Heart left ventricle (tissue), 16 donors: ENCODE measurements around the gene CRMP1. TPM values are rescaled to one million over a fixed set of nuclear protein-coding genes. Genes with fewer than 3 reads are reported as not detected.
A peak's percentile ranks its signal among the peaks of the same experiment; 100 is the strongest.

Source experiments
- ATAC-seq, 4 donors: fragments of 200-7000 bp; cut with Tn5 transposase; one replicate each; pipeline ENCODE4 v1.9.1; 2020 to 2022; ENCODE audit warnings: moderate library complexity in 4 of 4, mild to moderate bottlenecking in 3 of 4, moderate number of reproducible peaks in 1 of 4
- DNase-seq, 5 donors: peaks; one replicate each; pipeline ENCODE4 v3.0.0-alpha.2; 2020
- H3K27ac ChIP-seq, 12 donors: fragments of 200-600 bp; sonication (generic) in 4 of 12; one replicate each; pipeline versions ENCODE4 v1.5.0 to v1.8.0; 2016 to 2022; ENCODE audit warnings: mild to moderate bottlenecking in 2 of 12
- H3K27me3 ChIP-seq, 9 donors: fragments of 200-600 bp; sonication (generic) in 2 of 9; one replicate each; pipeline versions ENCODE4 v1.5.1 to v1.8.0; 2016 to 2022; ENCODE audit warnings: mild to moderate bottlenecking in 3 of 9
- H3K36me3 ChIP-seq, 9 donors: fragments of 200-600 bp; sonication (generic) in 2 of 9; one replicate each; pipeline versions ENCODE4 v1.5.0 to v1.8.0; 2018 to 2022; ENCODE audit warnings: mild to moderate bottlenecking in 2 of 9
- H3K4me1 ChIP-seq, 12 donors: fragments of 200-600 bp; sonication (generic) in 4 of 12; one replicate each; pipeline versions ENCODE4 v1.5.0 to v1.8.0; 2016 to 2022; ENCODE audit warnings: mild to moderate bottlenecking in 3 of 12
- H3K4me3 ChIP-seq, 12 donors: fragments of 200-600 bp; sonication (generic) in 4 of 12; one replicate each; pipeline versions ENCODE4 v1.5.0 to v1.8.0; 2017 to 2022; ENCODE audit warnings: mild to moderate bottlenecking in 9 of 12, moderate library complexity in 4 of 12
- H3K9me3 ChIP-seq, 12 donors: fragments of 200-600 bp; sonication (generic) in 4 of 12; one replicate each; pipeline versions ENCODE4 v1.5.0 to v1.8.0; 2016 to 2022; ENCODE audit warnings: mild to moderate bottlenecking in 1 of 12
- POLR2A ChIP-seq, 2 donors: fragments of 450-650 bp; IDR thresholded peaks; one replicate each; pipeline ENCODE4 v1.6.1; 2017; ENCODE audit warnings: antibody characterized with exemption in 2 of 2, mild to moderate bottlenecking in 2 of 2, moderate library complexity in 2 of 2
- WGBS, 4 donors: extraction: QIAGEN DNeasy Blood & Tissue Kit in 2 of 4; methylation state at CpG; one replicate each; pipeline versions ENCODE4 v1.1.5 to v1.1.7; 2013 to 2018; 5-methylcytosine and 5-hydroxymethylcytosine counted together
- intact Hi-C, 10 donors: fragments of 100-400 bp; cut with DNase I; formaldehyde crosslinking; loops; one replicate each; pipeline versions ENCODE4 v1.11.1 to v1.14.2; 2022
- polyA plus RNA-seq, 2 donors: library from polyadenylated mRNA; stranded (reverse); fragments of 200-250 nt; gene quantifications; one replicate each; pipeline ENCODE4 v1.2.3, GENCODE V29; 2013
- total RNA-seq, 9 donors: library from RNA; depleted of rRNA in 2 of 9; stranded (reverse); fragments of >200 nt in 2 of 9; fragmentation: NEBNext Ultra II Directional in 3 of 9; extraction: Animal tissue kit (Norgen Biotek cat#: 25700) in 3 of 9; gene quantifications; one replicate each; pipeline versions ENCODE4 v1.1.0 to v1.2.4, GENCODE V29; 2016 to 2023
- TF ChIP-seq, protein P1 (sequence below), 12 donors: fragments of 200-600 bp; sonication (generic) in 4 of 12; IDR thresholded peaks; one replicate each; pipeline versions ENCODE4 v1.5.0 to v1.8.0; 2018 to 2022; ENCODE audit warnings: antibody characterized with exemption in 12 of 12, mild to moderate bottlenecking in 5 of 12
- donor health status: ischemic (EF 13 %, LVEDD 7.1; RV severe dilation, severe dysfunction).
- donor health status: healthy with polysubstance abuse.
- donor health status: DM: no; HTN: yes; CAD: no.
- donor health status: DM: no; HTN: no; CAD: no.
- donor health status: ischemic (EF 25% LVEDD 6.9; RV normal size, moderate dysfunction).
- donor health status: ischemic (EF 25% LVEDD 5.7; RV mildly dilated, moderate dysfunction).
- donor health status: healthy.
- donor health status: DM: yes; HTN: yes; CAD: no.
- donor health status: ischemic (EF 35%, LVEDD 5.7; RV mildly dilated, moderate dysfunction).
- donor health status: nonischemic (EF 11% LVEDD 7.7; RV severe dilation, severe dysfunction).
- donor health status: DM: yes; HTN: yes; CAD: no.
- donor health status: PGD.
- donor health status: ischemic (EF 29% LVEDD 5.4; RV normal size, mild dysfunction).
- donor health status: nonischemic (EF 23%, LVEDD 6.1; RV moderate dilation, normal function).

CRMP1 gene
- total and polyA plus RNA-seq, 11 donors: 0.34 to 2.4 (median 0.93) TPM

GRCh38 chr4:5784021-5784420, 108.9 kb downstream of the CRMP1 start:
- WGBS, 4 donors: 86 to 91% (median 89%) methylated on average over 6 of the region's 6 CpGs
- no peak overlapping the region for H3K4me3 ChIP-seq
- TF ChIP-seq, protein P1, sequence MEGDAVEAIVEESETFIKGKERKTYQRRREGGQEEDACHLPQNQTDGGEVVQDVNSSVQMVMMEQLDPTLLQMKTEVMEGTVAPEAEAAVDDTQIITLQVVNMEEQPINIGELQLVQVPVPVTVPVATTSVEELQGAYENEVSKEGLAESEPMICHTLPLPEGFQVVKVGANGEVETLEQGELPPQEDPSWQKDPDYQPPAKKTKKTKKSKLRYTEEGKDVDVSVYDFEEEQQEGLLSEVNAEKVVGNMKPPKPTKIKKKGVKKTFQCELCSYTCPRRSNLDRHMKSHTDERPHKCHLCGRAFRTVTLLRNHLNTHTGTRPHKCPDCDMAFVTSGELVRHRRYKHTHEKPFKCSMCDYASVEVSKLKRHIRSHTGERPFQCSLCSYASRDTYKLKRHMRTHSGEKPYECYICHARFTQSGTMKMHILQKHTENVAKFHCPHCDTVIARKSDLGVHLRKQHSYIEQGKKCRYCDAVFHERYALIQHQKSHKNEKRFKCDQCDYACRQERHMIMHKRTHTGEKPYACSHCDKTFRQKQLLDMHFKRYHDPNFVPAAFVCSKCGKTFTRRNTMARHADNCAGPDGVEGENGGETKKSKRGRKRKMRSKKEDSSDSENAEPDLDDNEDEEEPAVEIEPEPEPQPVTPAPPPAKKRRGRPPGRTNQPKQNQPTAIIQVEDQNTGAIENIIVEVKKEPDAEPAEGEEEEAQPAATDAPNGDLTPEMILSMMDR (IDR thresholded peaks at IDR 0.05): no peak
- TF ChIP-seq POLR2A (IDR thresholded peaks at IDR 0.05): no peak
- ATAC-seq: no peak
- peaks cover 0 to 12% (median 0%) of the 10 kb centered on the region in 12 donors for H3K4me1 ChIP-seq
- intact Hi-C loops: loop anchor here in 1 of 10 donors (10.0 kb wide), 1 partner anchor 379 kb away; no protein-coding TSS in a partner anchor
- peaks cover 0 to 32% (median 4%) of the 10 kb centered on the region in 9 donors for H3K36me3 ChIP-seq
- no peaks in the 10 kb centered on the region for H3K27me3 ChIP-seq
- H3K27ac ChIP-seq: no peak overlapping the region
- no peaks in the 10 kb centered on the region for H3K9me3 ChIP-seq
- peak in 1 of 5 donors; percentile 5 for DNase-seq

DNA sequence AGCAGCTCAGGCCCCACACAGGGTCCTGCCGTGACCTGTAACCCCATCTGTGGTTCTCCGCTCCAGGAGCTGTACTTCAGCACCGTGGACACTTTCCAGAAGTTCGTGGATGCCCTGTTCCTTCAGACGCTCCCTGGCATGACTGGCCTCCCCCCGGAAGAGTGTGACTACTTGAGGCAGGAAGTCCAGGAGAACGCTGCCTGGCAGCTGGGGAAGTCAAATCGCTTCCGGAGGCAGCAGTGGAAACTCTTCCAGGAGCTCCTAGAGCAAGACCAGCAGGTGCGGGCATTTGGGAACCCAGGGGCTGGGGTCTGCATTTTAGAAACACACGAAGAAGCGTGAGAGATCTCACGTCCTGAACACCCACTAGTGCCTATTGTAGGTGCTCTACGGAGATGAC, 109.4 kb downstream of the CRMP1 start:
- ATAC-seq (no peak), DNase-seq (peak in 1 of 5 donors; percentile 13)
- Histone ChIP-seq H3K9me3 (no peaks in the 10 kb centered on the region), H3K4me1 (peaks cover 0 to 12% (median 0%) of the 10 kb centered on the region in 12 donors), H3K4me3 (no peak overlapping the region), H3K27ac (no peak overlapping the region), H3K27me3 (no peaks in the 10 kb centered on the region), H3K36me3 (peaks cover 0 to 27% (median 4%) of the 10 kb centered on the region in 9 donors)
- TF ChIP-seq POLR2A (IDR thresholded peaks at IDR 0.05): no peak
- TF ChIP-seq, protein P1 (IDR thresholded peaks at IDR 0.05): no peak
- intact Hi-C loops: loop anchor here in 1 of 10 donors (10.0 kb wide), 1 partner anchor 379 kb away; no protein-coding TSS in a partner anchor
- 63 to 85% (median 80%) methylated on average over 8 to 14 of the region's 14 CpGs for WGBS, 4 donors

GRCh38 chr4:5782829-5783476, 109.9 kb downstream of the CRMP1 start:
- peaks cover 0 to 21% (median 2%) of the 10 kb centered on the region in 9 donors for H3K36me3 ChIP-seq
- WGBS, 4 donors: 86 to 94% (median 93%) methylated on average over 6 of the region's 6 CpGs
- H3K27ac ChIP-seq: no peak overlapping the region
- ATAC-seq: peak in 2 of 4 donors; percentile 14 to 47
- TF ChIP-seq, protein P1 (IDR thresholded peaks at IDR 0.05): no peak
- no peak for TF ChIP-seq POLR2A (IDR thresholded peaks at IDR 0.05)
- no peak overlapping the region for H3K4me3 ChIP-seq
- no peaks in the 10 kb centered on the region for H3K27me3 ChIP-seq
- intact Hi-C loops: loop anchor here in 1 of 10 donors (10.0 kb wide), 1 partner anchor 378 kb away; no protein-coding TSS in a partner anchor
- peaks cover 0 to 12% (median 0%) of the 10 kb centered on the region in 12 donors for H3K4me1 ChIP-seq
- H3K9me3 ChIP-seq: no peaks in the 10 kb centered on the region
- DNase-seq: peak in 1 of 5 donors; percentile 4

GRCh38 chr4:5781691-5782090, 111.2 kb downstream of the CRMP1 start:
- DNase-seq (no peak), ATAC-seq (no peak)
- Histone ChIP-seq H3K4me3 (no peak overlapping the region), H3K9me3 (peaks cover 0 to 11% (median 5%) of the 10 kb centered on the region in 12 donors), H3K27me3 (no peaks in the 10 kb centered on the region), H3K27ac (no peak overlapping the region), H3K36me3 (peaks cover 0 to 12% (median 0%) of the 10 kb centered on the region in 9 donors), H3K4me1 (peaks cover 0 to 12% (median 0%) of the 10 kb centered on the region in 12 donors)
- 85 to 90% (median 88%) methylated on average over 3 of the region's 3 CpGs for WGBS, 4 donors
- intact Hi-C loops: loop anchor here in 1 of 10 donors (10.0 kb wide), 1 partner anchor 377 kb away; no protein-coding TSS in a partner anchor
- no peak for TF ChIP-seq POLR2A (IDR thresholded peaks at IDR 0.05)
- TF ChIP-seq, protein P1 (IDR thresholded peaks at IDR 0.05): no peak
